Measurements from ENCODE around the gene NSFL1C. TPM values are rescaled to one million over a fixed set of nuclear protein-coding genes. Genes with fewer than 3 reads are reported as not detected.
A peak's percentile ranks its signal among the peaks of the same experiment; 100 is the strongest.

NSFL1C gene
- total and polyA plus RNA-seq, 9 of the 15 experiments (the other 6 are each of a cell fraction or from before 2014, with no cell fraction given) = 20.8 to 119 (median 47.0) TPM

GRCh38 chr20:1479831-1480595 is 13.4 kb upstream of the NSFL1C start:
- no TSS peak for BruUV-seq (replicated peaks)
- WGBS (ENCODE audit: insufficient coverage, low coverage, missing lambda C conversion rate) = 4% methylated on average over 9 of the region's 9 CpGs
- Histone ChIP-seq H2AFZ (ENCODE audit: low read depth, low read length) (no peak overlapping the region), H3K4me2 (ENCODE audit: insufficient read depth, low read length) (no peak overlapping the region), H3K79me2 (ENCODE audit: control insufficient read depth, insufficient read depth, low read length) (no peaks in the 10 kb centered on the region), H3K27ac (ENCODE audit: extremely low read depth, low read depth, low read length) (no peak overlapping the region), H3K4me1 (replicated peaks in 1 of 2; ENCODE audit: control insufficient read depth in 2 of 2, insufficient read depth in 2 of 2, low read length in 2 of 2) (peaks cover 0 to 4% of the 10 kb centered on the region in 2 experiments; a peak in 3 of 5 replicates), H4K20me1 (replicated peaks; ENCODE audit: control insufficient read depth, insufficient read depth, low read length) (no peaks in the 10 kb centered on the region), H3K9me1 (ENCODE audit: control insufficient read depth, insufficient read depth, low read length) (no peaks in the 10 kb centered on the region), H3K27me3 (ENCODE audit: control insufficient read depth in 2 of 2, insufficient read depth in 2 of 2, low read length in 2 of 2) (peaks cover 8 to 34% of the 10 kb centered on the region in 2 experiments), H3K4me3 (no peak overlapping the region), H3K9me3 (replicated peaks; ENCODE audit: control insufficient read depth, insufficient read depth, low read depth, low read length) (no peaks in the 10 kb centered on the region), H3K36me3 (ENCODE audit: control insufficient read depth, insufficient read depth, low read length) (no peaks in the 10 kb centered on the region), H3K9ac (ENCODE audit: insufficient read depth in 1 of 2, low read depth in 2 of 2, low read length in 2 of 2) (no peak overlapping the region)
- in situ Hi-C loops (cut with MboI) (no loop called here), intact Hi-C loops (cut with micrococcal nuclease) (no loop called here)
- DNase-seq (ENCODE audit: extremely low read depth in 1 of 4, low spot score in 3 of 4) = no peak
- POLR2A ChIA-PET = interaction anchor here (0.6 to 1.7 kb wide), 2 partner anchors 12 kb away, joined by 3 to 5 read pairs; no protein-coding TSS in a partner anchor
- CTCF ChIA-PET (ENCODE audit: low intra/inter-chr PET ratio) = no interaction called here
- no peak for ATAC-seq
- 0 out of 6 replicates have a peak, but pooled peaks of 1 of the 3 experiments have one; percentile 49 for TF ChIP-seq ZBTB11 (CRISPR knock-in tag; IDR thresholded peaks at IDR 0.05)
- no peak for TF ChIP-seq IRF2 (CRISPR knock-in tag; IDR thresholded peaks at IDR 0.05)
- 0 out of 4 replicates have a peak, but pooled peaks of 1 of the 2 experiments have one; percentile 49 for TF ChIP-seq ZNF639 (CRISPR knock-in tag; conservative IDR thresholded peaks at IDR 0.05 in 1 of 2, IDR thresholded peaks at IDR 0.05 in 1 of 2)
- TF ChIP-seq SREBF2 (CRISPR knock-in tag; IDR thresholded peaks at IDR 0.05) = no peak
- no peak for TF ChIP-seq ZNF644 (tag; IDR thresholded peaks at IDR 0.05; ENCODE audit: low read depth)
- no peak for TF ChIP-seq STAG1 (CRISPR knock-in tag; IDR thresholded peaks at IDR 0.05; ENCODE audit: borderline replicate concordance)
- TF ChIP-seq SRSF7 (optimal IDR thresholded peaks at IDR 0.05; ENCODE audit: low read depth, low read length) = no peak
- peak; percentile 54; the same call in 1 of the 2 replicates for TF ChIP-seq ATF7 (IDR thresholded peaks at IDR 0.05)
- TF ChIP-seq HIVEP1 (CRISPR knock-in tag; IDR thresholded peaks at IDR 0.05) = no peak
- TF ChIP-seq SLC30A9 (CRISPR knock-in tag; IDR thresholded peaks at IDR 0.05) = no peak
- FAIRE-seq = no peak
